Coronary artery (tissue), 2 donors: ENCODE data around the gene S1PR1.

ENCODE experiments used
- DNase-seq: peaks from one replicate; pipeline ENCODE4 v3.0.0-alpha.2; 2017; ENCODE audit warnings: low spot score
- H3K27ac ChIP-seq, 2 donors: fragments of 200-600 bp; sonication (generic); one replicate each; pipeline ENCODE4 v1.5.1; 2016 to 2019
- H3K4me3 ChIP-seq: fragments of 200-600 bp; sonication (generic); 2 replicates; pipeline ENCODE4 v1.5.1; 2016; ENCODE audit warnings: mild to moderate bottlenecking, moderate library complexity
- CTCF ChIP-seq: fragments of 200-600 bp; sonication (generic); IDR thresholded peaks from one replicate; pipeline ENCODE4 v1.5.1; 2019; ENCODE audit warnings: antibody characterized with exemption

Gene S1PR1

GRCh38 chr1:101290119-101290921, 53.5 kb downstream of the S1PR1 start:
- no peak overlapping the region for H3K4me3 ChIP-seq
- TF ChIP-seq CTCF: no peak
- no peak overlapping the region for H3K27ac ChIP-seq
- no peak for DNase-seq
